Measurements from ENCODE around the gene TWIST1.

The TWIST1 gene

GRCh38 chr7:19139706-19140327 lies 22.4 kb upstream of the TWIST1 start:
- no peak for DNase-seq (ENCODE audit: extremely low read depth, low read depth)
- TF ChIP-seq CTCF (IDR thresholded peaks at IDR 0.05; ENCODE audit: low read depth, low read length), result no peak

- TF ChIP-seq CTCF (IDR thresholded peaks at IDR 0.05; ENCODE audit: low read depth, low read length), result no peak
- no peak for DNase-seq (ENCODE audit: extremely low read depth, low read depth)
These were observed 16.4 kb upstream of the TWIST1 start for GRCh38 chr7:19133886-19134285.

- no peak for TF ChIP-seq CTCF (IDR thresholded peaks at IDR 0.05; ENCODE audit: low read depth, low read length)
These were observed 16.0 kb upstream of the TWIST1 start for GRCh38 chr7:19133390-19133789.

GRCh38 chr7:19128856-19129255 lies 11.4 kb upstream of the TWIST1 start:
- no peak for TF ChIP-seq CTCF (IDR thresholded peaks at IDR 0.05; ENCODE audit: low read depth, low read length)
- no peak for DNase-seq (ENCODE audit: extremely low read depth, low read depth)

More at GRCh38 chr7:19133390-19133789, 16.0 kb upstream of the TWIST1 start:
- DNase-seq (ENCODE audit: extremely low read depth, low read depth), result no peak

GRCh38 chr7:19121977-19122588 lies 4.6 kb upstream of the TWIST1 start:
- no peak for DNase-seq (ENCODE audit: extremely low read depth, low read depth)

GRCh38 chr7:19119870-19120486 lies 2.5 kb upstream of the TWIST1 start:
- no peak; the same call in 1 of the 2 replicates for TF ChIP-seq CTCF (IDR thresholded peaks at IDR 0.05; ENCODE audit: low read depth, low read length)
- no peak for DNase-seq (ENCODE audit: extremely low read depth, low read depth)

More at GRCh38 chr7:19121977-19122588, 4.6 kb upstream of the TWIST1 start:
- TF ChIP-seq CTCF (IDR thresholded peaks at IDR 0.05; ENCODE audit: low read depth, low read length), result peak; percentile 91

- DNase-seq (ENCODE audit: extremely low read depth, low read depth), result no peak
- TF ChIP-seq CTCF (IDR thresholded peaks at IDR 0.05; ENCODE audit: low read depth, low read length), result no peak
These were observed 1.9 kb upstream of the TWIST1 start for GRCh38 chr7:19119372-19119771.

Measured in AG09319 (cell line).